ENCODE measurements around the gene TRRAP. TPM values are rescaled to one million over a fixed set of nuclear protein-coding genes. Genes with fewer than 3 reads are reported as not detected.

The TRRAP gene
- total and polyA plus RNA-seq, 2 experiments from 2014 or later, result 14.9 to 58.7 TPM

DNA sequence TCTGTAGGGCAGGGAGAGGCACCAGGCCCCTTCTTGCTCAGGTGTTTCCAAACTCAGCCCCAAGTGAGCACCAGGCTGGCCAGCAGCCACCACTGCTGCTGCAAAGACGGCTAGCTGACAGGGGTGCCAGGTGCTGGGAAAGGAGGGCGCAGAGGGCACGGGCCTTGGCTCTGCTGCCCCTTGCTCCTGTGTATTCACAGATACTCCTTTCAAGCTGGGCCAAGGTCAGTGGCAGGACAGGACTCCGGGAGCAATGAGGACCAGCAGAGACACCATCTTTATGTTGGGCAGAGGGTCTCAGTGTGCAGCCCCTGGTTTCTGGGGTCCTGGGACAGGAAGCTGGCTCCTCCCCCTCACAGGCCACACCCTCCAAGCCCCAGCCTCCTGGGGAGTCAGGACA, 155.4 kb downstream of the TRRAP start (continued):
- TF ChIP-seq, protein P1, sequence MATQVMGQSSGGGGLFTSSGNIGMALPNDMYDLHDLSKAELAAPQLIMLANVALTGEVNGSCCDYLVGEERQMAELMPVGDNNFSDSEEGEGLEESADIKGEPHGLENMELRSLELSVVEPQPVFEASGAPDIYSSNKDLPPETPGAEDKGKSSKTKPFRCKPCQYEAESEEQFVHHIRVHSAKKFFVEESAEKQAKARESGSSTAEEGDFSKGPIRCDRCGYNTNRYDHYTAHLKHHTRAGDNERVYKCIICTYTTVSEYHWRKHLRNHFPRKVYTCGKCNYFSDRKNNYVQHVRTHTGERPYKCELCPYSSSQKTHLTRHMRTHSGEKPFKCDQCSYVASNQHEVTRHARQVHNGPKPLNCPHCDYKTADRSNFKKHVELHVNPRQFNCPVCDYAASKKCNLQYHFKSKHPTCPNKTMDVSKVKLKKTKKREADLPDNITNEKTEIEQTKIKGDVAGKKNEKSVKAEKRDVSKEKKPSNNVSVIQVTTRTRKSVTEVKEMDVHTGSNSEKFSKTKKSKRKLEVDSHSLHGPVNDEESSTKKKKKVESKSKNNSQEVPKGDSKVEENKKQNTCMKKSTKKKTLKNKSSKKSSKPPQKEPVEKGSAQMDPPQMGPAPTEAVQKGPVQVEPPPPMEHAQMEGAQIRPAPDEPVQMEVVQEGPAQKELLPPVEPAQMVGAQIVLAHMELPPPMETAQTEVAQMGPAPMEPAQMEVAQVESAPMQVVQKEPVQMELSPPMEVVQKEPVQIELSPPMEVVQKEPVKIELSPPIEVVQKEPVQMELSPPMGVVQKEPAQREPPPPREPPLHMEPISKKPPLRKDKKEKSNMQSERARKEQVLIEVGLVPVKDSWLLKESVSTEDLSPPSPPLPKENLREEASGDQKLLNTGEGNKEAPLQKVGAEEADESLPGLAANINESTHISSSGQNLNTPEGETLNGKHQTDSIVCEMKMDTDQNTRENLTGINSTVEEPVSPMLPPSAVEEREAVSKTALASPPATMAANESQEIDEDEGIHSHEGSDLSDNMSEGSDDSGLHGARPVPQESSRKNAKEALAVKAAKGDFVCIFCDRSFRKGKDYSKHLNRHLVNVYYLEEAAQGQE (IDR thresholded peaks at IDR 0.05; ENCODE audit: unreplicated experiment), result no peak
- no peak for TF ChIP-seq ZNF331 (CRISPR knock-in tag; IDR thresholded peaks at IDR 0.05; ENCODE audit: low read depth)
- TF ChIP-seq, protein P2, sequence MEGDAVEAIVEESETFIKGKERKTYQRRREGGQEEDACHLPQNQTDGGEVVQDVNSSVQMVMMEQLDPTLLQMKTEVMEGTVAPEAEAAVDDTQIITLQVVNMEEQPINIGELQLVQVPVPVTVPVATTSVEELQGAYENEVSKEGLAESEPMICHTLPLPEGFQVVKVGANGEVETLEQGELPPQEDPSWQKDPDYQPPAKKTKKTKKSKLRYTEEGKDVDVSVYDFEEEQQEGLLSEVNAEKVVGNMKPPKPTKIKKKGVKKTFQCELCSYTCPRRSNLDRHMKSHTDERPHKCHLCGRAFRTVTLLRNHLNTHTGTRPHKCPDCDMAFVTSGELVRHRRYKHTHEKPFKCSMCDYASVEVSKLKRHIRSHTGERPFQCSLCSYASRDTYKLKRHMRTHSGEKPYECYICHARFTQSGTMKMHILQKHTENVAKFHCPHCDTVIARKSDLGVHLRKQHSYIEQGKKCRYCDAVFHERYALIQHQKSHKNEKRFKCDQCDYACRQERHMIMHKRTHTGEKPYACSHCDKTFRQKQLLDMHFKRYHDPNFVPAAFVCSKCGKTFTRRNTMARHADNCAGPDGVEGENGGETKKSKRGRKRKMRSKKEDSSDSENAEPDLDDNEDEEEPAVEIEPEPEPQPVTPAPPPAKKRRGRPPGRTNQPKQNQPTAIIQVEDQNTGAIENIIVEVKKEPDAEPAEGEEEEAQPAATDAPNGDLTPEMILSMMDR (conservative IDR thresholded peaks at IDR 0.05; ENCODE audit: low read depth in 2 of 2), result no peak
- no peak for TF ChIP-seq EZH2phosphoT487 (IDR thresholded peaks at IDR 0.05; ENCODE audit: unreplicated experiment)
- no peak for TF ChIP-seq ZNF114 (CRISPR knock-in tag; IDR thresholded peaks at IDR 0.05)

DNA sequence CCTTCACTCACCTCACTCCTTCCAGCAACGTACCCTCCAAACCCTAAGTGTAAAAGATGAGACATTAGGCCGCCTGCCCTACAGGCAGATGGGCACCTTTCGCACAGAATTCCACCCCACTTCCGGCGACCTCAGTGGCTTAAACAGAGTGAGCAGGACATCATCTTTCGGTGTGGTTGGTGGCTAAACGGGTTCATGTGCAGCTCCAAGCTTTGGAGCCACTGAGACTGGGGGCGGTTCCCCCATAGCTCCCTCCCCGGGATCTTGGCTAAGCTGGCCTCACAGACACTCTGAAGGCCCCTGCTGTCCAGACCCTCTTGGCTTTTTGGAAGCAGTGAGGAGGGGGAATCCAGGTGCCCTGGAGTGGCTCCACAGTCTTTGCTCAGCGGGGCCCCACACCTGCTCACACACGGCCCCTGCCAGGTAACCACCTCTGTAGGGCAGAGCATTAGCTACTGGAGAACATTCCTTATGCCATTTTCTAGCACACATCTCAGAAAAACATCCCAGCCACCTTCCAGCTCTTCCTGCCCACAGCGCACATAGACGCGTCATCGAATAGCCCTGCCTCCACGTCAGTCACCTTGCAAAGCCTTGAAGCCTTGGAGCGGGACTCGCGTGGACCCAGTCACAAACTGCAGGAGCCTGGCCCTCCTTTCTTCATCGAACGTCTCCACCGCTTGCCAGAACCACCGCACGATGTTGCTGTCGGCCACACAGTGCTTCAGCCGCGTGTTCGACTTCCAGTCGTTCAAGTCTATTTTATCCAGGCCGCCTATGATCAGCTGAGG, 156.8 kb downstream of the TRRAP start:
- ATAC-seq (no peak), DNase-seq (ENCODE audit: low spot score) (no peak)
- Mint-ChIP-seq H3K4me1 (no peaks in the 10 kb centered on the region), H3K27me3 (ENCODE audit: insufficient read depth, low read depth, poor library complexity) (peaks cover 21% of the 10 kb centered on the region), H3K27ac (no peak overlapping the region), H3K9me3 (no peaks in the 10 kb centered on the region), H3K4me3 (no peak overlapping the region), H3K36me3 (ENCODE audit: low read depth) (peaks cover 91% of the 10 kb centered on the region)
- Histone ChIP-seq H3F3A (replicated peaks; ENCODE audit: low read depth) (no peaks in the 10 kb centered on the region), H3K9me2 (ENCODE audit: insufficient read depth) (no peaks in the 10 kb centered on the region), H3K4me3 (no peak overlapping the region), H3K4me1 (ENCODE audit: insufficient read depth) (no peaks in the 10 kb centered on the region), H3K27me3 (ENCODE audit: insufficient read depth) (no peaks in the 10 kb centered on the region), H3K27ac (ENCODE audit: low read depth) (no peak overlapping the region), H4K20me1 (replicated peaks; ENCODE audit: insufficient read depth) (no peaks in the 10 kb centered on the region; the same call in 1 of the 2 replicates), H3K36me3 (ENCODE audit: insufficient read depth) (peaks cover 47% of the 10 kb centered on the region), H3K4me2 (no peak overlapping the region), H3K79me2 (replicated peaks; ENCODE audit: insufficient read depth) (no peaks in the 10 kb centered on the region), H2AFZ (no peak overlapping the region)
- TF ChIP-seq, protein P3, sequence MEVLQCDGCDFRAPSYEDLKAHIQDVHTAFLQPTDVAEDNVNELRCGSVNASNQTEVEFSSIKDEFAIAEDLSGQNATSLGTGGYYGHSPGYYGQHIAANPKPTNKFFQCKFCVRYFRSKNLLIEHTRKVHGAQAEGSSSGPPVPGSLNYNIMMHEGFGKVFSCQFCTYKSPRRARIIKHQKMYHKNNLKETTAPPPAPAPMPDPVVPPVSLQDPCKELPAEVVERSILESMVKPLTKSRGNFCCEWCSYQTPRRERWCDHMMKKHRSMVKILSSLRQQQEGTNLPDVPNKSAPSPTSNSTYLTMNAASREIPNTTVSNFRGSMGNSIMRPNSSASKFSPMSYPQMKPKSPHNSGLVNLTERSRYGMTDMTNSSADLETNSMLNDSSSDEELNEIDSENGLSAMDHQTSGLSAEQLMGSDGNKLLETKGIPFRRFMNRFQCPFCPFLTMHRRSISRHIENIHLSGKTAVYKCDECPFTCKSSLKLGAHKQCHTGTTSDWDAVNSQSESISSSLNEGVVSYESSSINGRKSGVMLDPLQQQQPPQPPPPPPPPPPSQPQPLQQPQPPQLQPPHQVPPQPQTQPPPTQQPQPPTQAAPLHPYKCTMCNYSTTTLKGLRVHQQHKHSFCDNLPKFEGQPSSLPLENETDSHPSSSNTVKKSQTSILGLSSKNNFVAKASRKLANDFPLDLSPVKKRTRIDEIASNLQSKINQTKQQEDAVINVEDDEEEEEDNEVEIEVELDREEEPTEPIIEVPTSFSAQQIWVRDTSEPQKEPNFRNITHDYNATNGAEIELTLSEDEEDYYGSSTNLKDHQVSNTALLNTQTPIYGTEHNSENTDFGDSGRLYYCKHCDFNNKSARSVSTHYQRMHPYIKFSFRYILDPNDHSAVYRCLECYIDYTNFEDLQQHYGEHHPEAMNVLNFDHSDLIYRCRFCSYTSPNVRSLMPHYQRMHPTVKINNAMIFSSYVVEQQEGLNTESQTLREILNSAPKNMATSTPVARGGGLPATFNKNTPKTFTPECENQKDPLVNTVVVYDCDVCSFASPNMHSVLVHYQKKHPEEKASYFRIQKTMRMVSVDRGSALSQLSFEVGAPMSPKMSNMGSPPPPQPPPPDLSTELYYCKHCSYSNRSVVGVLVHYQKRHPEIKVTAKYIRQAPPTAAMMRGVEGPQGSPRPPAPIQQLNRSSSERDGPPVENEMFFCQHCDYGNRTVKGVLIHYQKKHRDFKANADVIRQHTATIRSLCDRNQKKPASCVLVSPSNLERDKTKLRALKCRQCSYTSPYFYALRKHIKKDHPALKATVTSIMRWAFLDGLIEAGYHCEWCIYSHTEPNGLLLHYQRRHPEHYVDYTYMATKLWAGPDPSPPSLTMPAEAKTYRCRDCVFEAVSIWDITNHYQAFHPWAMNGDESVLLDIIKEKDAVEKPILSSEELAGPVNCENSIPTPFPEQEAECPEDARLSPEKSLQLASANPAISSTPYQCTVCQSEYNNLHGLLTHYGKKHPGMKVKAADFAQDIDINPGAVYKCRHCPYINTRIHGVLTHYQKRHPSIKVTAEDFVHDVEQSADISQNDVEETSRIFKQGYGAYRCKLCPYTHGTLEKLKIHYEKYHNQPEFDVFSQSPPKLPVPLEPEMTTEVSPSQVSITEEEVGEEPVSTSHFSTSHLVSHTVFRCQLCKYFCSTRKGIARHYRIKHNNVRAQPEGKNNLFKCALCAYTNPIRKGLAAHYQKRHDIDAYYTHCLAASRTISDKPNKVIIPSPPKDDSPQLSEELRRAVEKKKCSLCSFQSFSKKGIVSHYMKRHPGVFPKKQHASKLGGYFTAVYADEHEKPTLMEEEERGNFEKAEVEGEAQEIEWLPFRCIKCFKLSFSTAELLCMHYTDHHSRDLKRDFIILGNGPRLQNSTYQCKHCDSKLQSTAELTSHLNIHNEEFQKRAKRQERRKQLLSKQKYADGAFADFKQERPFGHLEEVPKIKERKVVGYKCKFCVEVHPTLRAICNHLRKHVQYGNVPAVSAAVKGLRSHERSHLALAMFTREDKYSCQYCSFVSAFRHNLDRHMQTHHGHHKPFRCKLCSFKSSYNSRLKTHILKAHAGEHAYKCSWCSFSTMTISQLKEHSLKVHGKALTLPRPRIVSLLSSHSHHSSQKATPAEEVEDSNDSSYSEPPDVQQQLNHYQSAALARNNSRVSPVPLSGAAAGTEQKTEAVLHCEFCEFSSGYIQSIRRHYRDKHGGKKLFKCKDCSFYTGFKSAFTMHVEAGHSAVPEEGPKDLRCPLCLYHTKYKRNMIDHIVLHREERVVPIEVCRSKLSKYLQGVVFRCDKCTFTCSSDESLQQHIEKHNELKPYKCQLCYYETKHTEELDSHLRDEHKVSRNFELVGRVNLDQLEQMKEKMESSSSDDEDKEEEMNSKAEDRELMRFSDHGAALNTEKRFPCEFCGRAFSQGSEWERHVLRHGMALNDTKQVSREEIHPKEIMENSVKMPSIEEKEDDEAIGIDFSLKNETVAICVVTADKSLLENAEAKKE (CRISPR knock-in tag; IDR thresholded peaks at IDR 0.05), result no peak
- TF ChIP-seq ZNF114 (CRISPR knock-in tag; IDR thresholded peaks at IDR 0.05), result no peak
- TF ChIP-seq, protein P4, sequence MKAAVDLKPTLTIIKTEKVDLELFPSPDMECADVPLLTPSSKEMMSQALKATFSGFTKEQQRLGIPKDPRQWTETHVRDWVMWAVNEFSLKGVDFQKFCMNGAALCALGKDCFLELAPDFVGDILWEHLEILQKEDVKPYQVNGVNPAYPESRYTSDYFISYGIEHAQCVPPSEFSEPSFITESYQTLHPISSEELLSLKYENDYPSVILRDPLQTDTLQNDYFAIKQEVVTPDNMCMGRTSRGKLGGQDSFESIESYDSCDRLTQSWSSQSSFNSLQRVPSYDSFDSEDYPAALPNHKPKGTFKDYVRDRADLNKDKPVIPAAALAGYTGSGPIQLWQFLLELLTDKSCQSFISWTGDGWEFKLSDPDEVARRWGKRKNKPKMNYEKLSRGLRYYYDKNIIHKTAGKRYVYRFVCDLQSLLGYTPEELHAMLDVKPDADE (IDR thresholded peaks at IDR 0.05), result no peak
- TF ChIP-seq CREB1 (CRISPR knock-in tag; IDR thresholded peaks at IDR 0.05; ENCODE audit: low read depth), result no peak
- no peak for TF ChIP-seq STAT1 (IDR thresholded peaks at IDR 0.05; ENCODE audit: unreplicated experiment)
- TF ChIP-seq POLR2AphosphoS5 (IDR thresholded peaks at IDR 0.05; ENCODE audit: low read depth), result 0 out of 2 replicates have a peak, but pooled peaks have one; percentile 17

Measured in GM23338 (cell line).